Measurements from ENCODE around the gene GFOD1.

DNA sequence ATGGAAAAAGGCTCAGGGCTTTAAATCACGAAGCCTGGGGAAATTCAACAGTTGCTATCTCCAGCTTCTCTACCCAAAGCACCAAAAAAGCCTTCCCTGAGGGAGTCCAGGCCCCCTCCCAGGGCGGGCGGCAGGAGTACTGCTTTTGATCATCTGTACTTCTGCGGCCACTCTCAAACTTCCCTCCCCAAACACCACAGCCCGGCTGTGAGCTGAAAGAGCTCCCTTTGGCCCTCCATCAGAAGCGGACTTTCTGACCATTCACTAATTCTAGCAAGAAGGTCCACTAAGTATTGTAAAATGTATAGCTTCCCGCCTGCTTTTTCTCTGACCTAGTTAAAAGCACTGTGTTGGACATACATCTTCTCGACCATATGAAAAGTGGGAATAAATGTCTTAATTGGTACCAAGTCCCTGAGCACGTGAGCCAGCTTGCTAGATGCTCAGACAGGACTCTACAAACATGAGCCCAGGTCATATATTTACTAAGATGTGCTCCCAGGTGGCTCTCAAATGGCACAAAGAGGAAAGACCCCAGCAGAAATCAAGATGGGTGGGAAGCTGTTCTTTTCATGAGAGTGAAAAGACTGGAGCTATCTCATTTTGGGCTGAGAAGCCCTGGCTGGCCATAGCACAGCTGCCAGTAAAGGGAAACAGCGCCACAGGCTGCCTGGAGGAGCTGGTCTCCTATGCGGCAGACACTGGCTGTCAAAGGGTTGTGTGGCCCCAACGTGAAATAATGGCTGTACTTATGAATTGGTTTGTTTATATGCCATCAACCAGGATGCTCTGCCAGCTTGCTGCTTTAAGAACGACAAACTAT lies 58.6 kb downstream of the GFOD1 start:
- TF ChIP-seq, protein P1, sequence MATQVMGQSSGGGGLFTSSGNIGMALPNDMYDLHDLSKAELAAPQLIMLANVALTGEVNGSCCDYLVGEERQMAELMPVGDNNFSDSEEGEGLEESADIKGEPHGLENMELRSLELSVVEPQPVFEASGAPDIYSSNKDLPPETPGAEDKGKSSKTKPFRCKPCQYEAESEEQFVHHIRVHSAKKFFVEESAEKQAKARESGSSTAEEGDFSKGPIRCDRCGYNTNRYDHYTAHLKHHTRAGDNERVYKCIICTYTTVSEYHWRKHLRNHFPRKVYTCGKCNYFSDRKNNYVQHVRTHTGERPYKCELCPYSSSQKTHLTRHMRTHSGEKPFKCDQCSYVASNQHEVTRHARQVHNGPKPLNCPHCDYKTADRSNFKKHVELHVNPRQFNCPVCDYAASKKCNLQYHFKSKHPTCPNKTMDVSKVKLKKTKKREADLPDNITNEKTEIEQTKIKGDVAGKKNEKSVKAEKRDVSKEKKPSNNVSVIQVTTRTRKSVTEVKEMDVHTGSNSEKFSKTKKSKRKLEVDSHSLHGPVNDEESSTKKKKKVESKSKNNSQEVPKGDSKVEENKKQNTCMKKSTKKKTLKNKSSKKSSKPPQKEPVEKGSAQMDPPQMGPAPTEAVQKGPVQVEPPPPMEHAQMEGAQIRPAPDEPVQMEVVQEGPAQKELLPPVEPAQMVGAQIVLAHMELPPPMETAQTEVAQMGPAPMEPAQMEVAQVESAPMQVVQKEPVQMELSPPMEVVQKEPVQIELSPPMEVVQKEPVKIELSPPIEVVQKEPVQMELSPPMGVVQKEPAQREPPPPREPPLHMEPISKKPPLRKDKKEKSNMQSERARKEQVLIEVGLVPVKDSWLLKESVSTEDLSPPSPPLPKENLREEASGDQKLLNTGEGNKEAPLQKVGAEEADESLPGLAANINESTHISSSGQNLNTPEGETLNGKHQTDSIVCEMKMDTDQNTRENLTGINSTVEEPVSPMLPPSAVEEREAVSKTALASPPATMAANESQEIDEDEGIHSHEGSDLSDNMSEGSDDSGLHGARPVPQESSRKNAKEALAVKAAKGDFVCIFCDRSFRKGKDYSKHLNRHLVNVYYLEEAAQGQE (IDR thresholded peaks at IDR 0.05; ENCODE audit: low read depth), result no peak
- no peak for TF ChIP-seq NFIC (IDR thresholded peaks at IDR 0.05)
